Measurements from ENCODE around the gene SPATA46.

Gene SPATA46

DNA sequence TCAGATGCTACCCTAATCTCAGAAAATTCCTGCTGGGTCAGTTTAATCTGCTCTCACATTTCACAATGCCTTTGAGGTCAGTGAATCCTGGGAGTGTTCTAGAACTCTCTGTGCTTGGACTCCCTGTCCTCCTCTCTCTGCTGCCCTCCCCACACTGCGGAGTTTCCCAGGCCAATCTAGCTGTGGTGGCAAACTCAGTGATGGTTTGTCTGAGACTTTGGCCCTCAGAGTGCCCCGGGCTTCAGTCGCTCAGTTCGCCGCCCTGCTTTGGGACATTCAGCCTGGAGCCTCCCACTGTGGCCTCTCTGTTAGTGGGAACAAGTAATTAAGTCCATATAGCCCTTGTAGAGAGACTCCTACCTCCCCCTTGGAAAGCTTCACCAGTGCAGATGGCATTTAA lies 12.0 kb upstream of the SPATA46 start:
- H3K9me3 ChIP-seq (replicated peaks; ENCODE audit: insufficient read depth, low read length): no peaks in the 10 kb centered on the region
- no peak overlapping the region for H2AFZ ChIP-seq (ENCODE audit: low read length)
- DNase-seq: no peak
- peaks cover 12% of the 10 kb centered on the region for H3K4me1 ChIP-seq (ENCODE audit: low read length)
- no peaks in the 10 kb centered on the region for H3K27me3 ChIP-seq (replicated peaks; ENCODE audit: insufficient read depth, low read length)
- no peaks in the 10 kb centered on the region for H3K36me3 ChIP-seq (replicated peaks; ENCODE audit: insufficient read depth, low read length)
- no peak overlapping the region for H3K4me3 ChIP-seq (ENCODE audit: low read length)
- H3K4me2 ChIP-seq (ENCODE audit: low read depth, low read length): peak overlapping the region; percentile 29; the same call in 1 of the 2 replicates
- no peak overlapping the region for H3K27ac ChIP-seq (ENCODE audit: low read length)
- H3K9ac ChIP-seq (ENCODE audit: low read length): no peak overlapping the region
- H3K9me2 ChIP-seq (replicated peaks; ENCODE audit: insufficient read depth, low read length): no peaks in the 10 kb centered on the region
- H4K20me1 ChIP-seq (ENCODE audit: insufficient read depth, low read length): no peaks in the 10 kb centered on the region
- no peaks in the 10 kb centered on the region for H3F3A ChIP-seq (ENCODE audit: insufficient read depth, low read length)
- H3K79me2 ChIP-seq (ENCODE audit: low read length): no peaks in the 10 kb centered on the region
- TF ChIP-seq EZH2 (optimal IDR thresholded peaks at IDR 0.05; ENCODE audit: low read depth, low read length): no peak
- TF ChIP-seq, protein P1, sequence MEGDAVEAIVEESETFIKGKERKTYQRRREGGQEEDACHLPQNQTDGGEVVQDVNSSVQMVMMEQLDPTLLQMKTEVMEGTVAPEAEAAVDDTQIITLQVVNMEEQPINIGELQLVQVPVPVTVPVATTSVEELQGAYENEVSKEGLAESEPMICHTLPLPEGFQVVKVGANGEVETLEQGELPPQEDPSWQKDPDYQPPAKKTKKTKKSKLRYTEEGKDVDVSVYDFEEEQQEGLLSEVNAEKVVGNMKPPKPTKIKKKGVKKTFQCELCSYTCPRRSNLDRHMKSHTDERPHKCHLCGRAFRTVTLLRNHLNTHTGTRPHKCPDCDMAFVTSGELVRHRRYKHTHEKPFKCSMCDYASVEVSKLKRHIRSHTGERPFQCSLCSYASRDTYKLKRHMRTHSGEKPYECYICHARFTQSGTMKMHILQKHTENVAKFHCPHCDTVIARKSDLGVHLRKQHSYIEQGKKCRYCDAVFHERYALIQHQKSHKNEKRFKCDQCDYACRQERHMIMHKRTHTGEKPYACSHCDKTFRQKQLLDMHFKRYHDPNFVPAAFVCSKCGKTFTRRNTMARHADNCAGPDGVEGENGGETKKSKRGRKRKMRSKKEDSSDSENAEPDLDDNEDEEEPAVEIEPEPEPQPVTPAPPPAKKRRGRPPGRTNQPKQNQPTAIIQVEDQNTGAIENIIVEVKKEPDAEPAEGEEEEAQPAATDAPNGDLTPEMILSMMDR (IDR thresholded peaks at IDR 0.05; ENCODE audit: low read length): no peak
- TF ChIP-seq EZH2phosphoT487 (IDR thresholded peaks at IDR 0.05; ENCODE audit: low read length): no peak

DNA sequence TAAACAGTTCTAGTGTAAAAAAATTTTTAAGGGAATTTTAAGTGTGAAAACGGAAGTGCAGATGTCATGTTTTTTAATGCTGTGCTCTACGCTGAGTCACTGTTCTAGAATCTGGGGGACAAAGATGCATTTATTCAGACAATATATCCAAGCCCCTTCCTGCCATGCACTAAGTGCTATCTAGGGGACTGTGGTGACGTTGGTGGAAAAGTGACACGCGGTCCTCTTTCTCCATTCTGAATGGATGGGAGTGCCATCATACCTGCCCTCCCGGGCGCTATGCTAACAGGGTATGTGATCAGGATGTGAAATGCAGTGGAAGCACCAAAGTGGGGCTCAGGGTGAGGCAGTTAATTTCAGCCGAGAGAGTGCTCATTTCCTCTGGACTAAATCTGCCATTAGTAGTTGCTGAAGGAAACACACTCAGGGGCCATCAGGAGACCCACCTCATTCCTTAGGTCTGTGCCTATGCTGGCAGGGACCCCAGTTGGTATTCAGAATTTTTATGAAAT lies 11.5 kb upstream of the SPATA46 start:
- peaks cover 12% of the 10 kb centered on the region for H3K4me1 ChIP-seq (ENCODE audit: low read length)
- TF ChIP-seq, protein P1 (IDR thresholded peaks at IDR 0.05; ENCODE audit: low read length): no peak
- no peak for TF ChIP-seq EZH2phosphoT487 (IDR thresholded peaks at IDR 0.05; ENCODE audit: low read length)
- no peak for TF ChIP-seq EZH2 (optimal IDR thresholded peaks at IDR 0.05; ENCODE audit: low read depth, low read length)

DNA sequence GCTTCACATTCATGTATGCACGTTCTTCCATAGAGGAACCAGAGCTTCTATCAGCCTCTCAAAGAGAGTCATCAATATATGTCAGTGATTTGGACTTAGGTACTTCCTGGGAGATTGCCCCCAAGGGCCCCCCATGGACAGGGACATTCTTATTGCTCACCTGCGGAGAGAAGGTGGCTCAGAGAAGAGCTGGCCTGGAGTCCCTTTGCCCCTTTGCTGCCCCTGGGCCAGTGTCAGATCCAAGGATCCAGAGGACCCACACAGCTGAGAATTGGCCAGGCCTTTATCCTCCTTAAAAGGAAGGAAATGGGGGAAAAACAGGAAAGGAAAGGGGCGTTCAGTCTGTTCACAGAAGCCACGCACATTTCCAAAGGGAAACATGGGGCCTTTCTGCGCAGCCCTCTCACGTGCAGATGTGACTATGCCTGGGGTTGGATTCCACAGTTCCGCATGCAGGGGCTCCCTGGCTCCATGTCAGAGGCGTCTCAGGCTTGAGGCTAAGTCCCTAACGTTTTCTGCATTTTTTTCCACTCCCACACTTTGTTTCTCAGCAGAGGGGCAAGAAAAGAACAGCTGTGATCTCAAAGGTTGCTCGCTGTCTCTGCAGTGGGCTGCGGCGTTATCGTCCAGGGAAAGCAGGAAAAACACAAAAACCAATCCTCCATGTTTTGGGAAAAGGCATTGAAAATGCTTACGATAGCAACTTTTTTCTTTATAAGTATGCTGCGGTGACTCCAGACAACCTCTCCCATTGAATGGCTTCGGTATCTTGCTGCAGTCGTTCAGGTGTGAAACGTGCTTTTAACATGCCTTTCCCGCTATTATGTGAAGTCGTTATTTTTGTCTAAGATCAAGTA lies 10.8 kb upstream of the SPATA46 start:
- Histone ChIP-seq H3K36me3 (replicated peaks; ENCODE audit: insufficient read depth, low read length) (no peaks in the 10 kb centered on the region), H3K4me2 (ENCODE audit: low read depth, low read length) (no peak overlapping the region), H3K4me3 (ENCODE audit: low read length) (no peak overlapping the region), H2AFZ (ENCODE audit: low read length) (no peak overlapping the region), H3F3A (ENCODE audit: insufficient read depth, low read length) (no peaks in the 10 kb centered on the region), H3K27ac (ENCODE audit: low read length) (no peak overlapping the region), H3K9ac (ENCODE audit: low read length) (no peak overlapping the region), H3K4me1 (ENCODE audit: low read length) (peaks cover 12% of the 10 kb centered on the region), H3K27me3 (replicated peaks; ENCODE audit: insufficient read depth, low read length) (no peaks in the 10 kb centered on the region), H3K9me3 (replicated peaks; ENCODE audit: insufficient read depth, low read length) (no peaks in the 10 kb centered on the region), H3K79me2 (ENCODE audit: low read length) (no peaks in the 10 kb centered on the region), H3K9me2 (replicated peaks; ENCODE audit: insufficient read depth, low read length) (no peaks in the 10 kb centered on the region), H4K20me1 (ENCODE audit: insufficient read depth, low read length) (no peaks in the 10 kb centered on the region)
- TF ChIP-seq EZH2 (optimal IDR thresholded peaks at IDR 0.05; ENCODE audit: low read depth, low read length) (no peak), EZH2phosphoT487 (IDR thresholded peaks at IDR 0.05; ENCODE audit: low read length) (no peak)
- TF ChIP-seq, protein P1 (IDR thresholded peaks at IDR 0.05; ENCODE audit: low read length): no peak
- no peak for DNase-seq

More for the DNA sequence above, 11.5 kb upstream of the SPATA46 start:
- Histone ChIP-seq H3K4me2 (ENCODE audit: low read depth, low read length) (no peak overlapping the region), H3K27ac (ENCODE audit: low read length) (no peak overlapping the region), H2AFZ (ENCODE audit: low read length) (no peak overlapping the region), H3K79me2 (ENCODE audit: low read length) (no peaks in the 10 kb centered on the region), H3K9me3 (replicated peaks; ENCODE audit: insufficient read depth, low read length) (no peaks in the 10 kb centered on the region), H3K36me3 (replicated peaks; ENCODE audit: insufficient read depth, low read length) (no peaks in the 10 kb centered on the region), H3K27me3 (replicated peaks; ENCODE audit: insufficient read depth, low read length) (no peaks in the 10 kb centered on the region), H4K20me1 (ENCODE audit: insufficient read depth, low read length) (no peaks in the 10 kb centered on the region), H3K4me3 (ENCODE audit: low read length) (no peak overlapping the region), H3K9ac (ENCODE audit: low read length) (no peak overlapping the region), H3F3A (ENCODE audit: insufficient read depth, low read length) (no peaks in the 10 kb centered on the region), H3K9me2 (replicated peaks; ENCODE audit: insufficient read depth, low read length) (no peaks in the 10 kb centered on the region)
- no peak for DNase-seq

Data from MM.1S (cell line).